HG02798 (cell line): ENCODE data around the gene C1QTNF9B.
"Not testable (repeated sequence)": the region's sequence is repeated elsewhere in the genome, so short reads cannot be mapped to it uniquely, and the experiment has no call there.

Experiments used
- ATAC-seq: cut with Tn5 transposase; IDR thresholded peaks from one replicate; pipeline ENCODE4 v1.9.1; 2021; ENCODE audit warnings: mild to moderate bottlenecking; ENCODE audit not compliant: unreplicated experiment, poor library complexity

Gene C1QTNF9B

DNA sequence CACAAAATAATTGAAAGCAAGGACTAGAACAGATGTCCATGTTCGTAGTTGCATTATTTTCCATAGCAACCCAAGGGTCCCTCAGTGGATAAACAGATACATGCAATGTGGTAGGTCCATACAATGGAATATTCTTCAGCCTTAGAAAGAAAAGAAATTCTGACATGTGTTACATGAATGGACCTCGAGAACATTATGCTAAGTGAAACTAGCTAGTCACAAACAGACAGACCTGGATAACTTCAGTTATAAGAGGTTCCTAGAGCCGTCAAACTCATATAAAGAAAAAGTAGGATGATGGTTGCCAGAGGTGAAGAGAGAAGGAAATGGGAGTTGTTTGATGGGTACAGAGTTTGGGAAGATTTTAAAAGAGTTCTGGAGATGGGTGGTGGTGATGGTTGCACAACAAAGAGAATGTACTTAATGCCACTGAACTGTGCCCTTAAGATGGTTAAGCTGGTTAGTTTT is at the start of gene C1QTNF9B:
C1QTNF9B (minus strand) TSS at position 51 of the 468 bp plus-strand sequence.
- not testable (repeated sequence) for ATAC-seq

DNA sequence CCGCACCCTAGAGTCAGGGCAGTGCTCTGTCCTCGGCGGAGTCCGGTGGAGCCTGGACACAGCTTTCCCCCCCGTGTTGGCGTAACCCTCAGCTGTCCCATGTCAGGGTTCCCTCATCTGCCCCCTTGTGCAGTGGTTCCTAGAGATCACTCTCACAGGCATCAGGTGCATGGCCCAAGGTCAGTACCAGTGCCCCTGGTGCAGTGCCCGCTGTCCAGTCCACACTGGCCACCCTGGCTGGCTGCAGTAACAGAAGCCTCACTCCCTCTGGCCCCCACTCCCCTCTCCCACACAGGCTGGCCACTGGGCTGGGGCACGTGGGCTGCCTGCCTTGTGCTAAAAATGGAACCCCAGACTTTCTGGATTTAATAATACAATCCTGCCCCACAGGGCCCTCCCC is 49.6 kb upstream of the C1QTNF9B start:
- ATAC-seq: no peak

DNA sequence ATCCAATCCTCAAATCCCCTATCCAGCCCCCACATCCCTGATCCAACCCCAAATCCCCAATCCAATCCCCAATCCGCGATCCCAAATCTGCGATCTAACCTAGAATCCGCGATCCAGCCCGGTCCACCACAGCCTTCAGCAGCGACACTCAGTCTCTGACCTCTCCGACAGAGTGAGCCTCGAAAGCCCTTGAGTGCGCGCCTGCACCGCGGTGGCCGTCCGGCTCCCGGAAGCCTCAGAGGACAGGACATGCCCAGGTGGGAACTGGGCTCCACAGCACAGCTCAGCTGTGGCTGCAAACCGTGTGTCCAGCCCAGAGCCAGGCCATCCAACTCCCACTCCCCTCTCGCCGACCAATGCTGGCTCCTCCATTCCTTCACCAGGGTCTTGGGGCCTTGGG is 48.8 kb upstream of the C1QTNF9B start:
- no peak for ATAC-seq

DNA sequence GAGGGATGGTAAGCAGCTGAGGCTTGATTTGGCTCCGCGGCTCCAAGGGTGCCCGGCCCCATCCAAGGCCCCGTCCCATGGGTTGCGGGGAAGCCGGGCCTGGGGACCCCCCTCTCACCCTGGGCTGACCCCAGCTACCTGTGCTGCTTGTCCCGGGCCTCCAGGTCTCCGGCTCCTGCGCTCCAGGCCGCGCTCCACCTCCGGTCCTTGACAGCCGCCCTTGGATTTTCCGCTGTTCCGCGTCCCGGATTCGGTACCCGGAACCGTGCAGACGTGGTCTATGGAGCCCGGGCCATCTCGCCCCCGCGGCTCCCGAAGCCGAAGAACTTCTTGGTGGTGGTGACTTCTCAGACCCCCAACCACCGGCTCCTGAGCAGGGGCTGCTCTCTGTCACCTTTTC is 48.3 kb upstream of the C1QTNF9B start:
- no peak for ATAC-seq

DNA sequence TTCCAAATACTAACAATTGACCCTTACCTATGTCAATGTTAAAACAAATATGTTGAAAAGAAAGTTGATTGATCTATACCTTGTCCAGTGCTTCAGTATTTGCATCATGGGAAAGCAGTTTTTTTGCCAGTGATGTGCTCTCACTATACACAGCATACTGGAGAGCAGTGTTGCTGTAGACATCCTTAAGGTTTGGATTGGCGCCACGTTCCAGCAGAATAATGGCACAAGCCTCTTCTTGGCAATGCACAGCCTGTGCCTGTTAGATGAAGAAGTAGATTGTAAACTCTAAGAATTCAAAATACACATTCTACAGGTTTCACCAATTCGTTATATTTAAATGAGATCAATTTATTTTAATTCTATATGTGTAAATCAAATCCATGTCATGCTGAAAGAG is 43.9 kb upstream of the C1QTNF9B start:
- no peak for ATAC-seq

DNA sequence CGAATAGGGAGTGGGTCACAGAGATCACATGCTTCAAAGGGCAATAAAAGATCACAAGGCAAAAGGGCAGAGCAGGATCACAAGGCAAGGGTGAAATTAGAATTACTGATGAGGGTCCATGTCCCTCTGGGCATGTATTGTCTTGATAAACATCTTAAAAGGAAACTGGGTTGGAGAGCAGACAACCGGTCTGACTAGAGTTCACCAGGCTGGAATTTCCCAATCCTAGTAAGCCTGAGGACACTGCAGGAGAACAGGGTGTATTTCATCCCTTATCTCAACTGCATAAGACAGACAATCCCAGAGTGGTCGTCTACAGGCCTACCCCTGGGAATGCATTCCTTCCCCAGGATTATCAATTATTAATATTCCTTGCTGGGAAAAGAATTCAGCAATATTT is 42.4 kb upstream of the C1QTNF9B start:
- ATAC-seq: not testable (repeated sequence)

DNA sequence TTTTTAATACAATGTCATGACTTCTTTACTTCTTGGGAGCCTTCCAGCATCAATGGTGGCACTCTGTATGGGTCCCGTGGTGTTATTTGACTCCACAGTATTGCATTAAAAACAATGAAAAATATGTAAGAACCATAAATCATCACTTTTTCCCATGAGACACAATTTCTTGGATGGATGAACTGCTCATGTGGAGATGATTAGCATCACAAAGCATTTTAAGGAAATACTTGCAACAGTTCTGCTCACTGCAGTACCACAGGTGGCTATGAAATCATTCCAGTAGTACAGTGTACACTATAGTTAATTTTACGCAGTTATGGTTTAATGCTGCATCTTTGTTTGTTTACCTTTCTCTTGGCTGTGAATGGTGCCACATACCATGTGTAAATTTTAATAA is 37.2 kb upstream of the C1QTNF9B start:
- no peak for ATAC-seq

DNA sequence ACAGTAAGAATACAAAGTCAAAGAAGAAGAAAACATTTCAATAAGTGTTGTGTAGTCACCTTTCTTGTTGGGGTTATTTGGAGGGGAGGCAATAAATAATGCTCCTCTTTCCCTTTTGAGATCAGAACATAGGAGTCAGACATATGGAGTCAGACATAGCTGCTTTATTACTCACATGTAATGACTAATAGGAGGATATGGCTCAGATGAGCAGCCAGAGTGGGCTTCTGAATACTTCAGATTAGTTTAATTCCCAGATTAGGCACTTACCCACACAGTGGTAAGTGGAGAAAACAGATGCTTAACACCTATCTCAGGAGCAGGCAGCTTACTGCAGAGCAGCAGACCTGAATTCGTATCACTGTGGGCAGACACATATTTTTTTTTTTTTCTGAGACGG is 31.7 kb upstream of the C1QTNF9B start:
- ATAC-seq: no peak

DNA sequence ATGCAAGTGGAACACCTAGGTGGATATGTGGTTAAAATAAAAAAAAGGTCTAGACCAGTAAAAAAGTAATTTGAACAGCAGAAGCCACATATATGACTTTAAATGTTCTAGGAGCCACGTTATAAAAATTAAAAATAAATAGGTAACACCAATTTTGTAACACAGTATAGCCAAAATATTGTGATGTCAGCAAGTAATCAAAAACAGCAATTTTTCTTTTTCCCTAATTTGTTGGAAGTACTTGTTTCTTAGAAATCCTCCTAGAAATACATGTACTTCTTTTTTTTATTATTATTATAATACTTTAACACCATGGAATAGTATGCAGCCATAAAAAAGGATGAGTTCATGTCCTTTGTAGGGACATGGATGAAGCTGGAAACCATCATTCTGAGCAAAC is 25.7 kb upstream of the C1QTNF9B start:
- ATAC-seq: no peak

DNA sequence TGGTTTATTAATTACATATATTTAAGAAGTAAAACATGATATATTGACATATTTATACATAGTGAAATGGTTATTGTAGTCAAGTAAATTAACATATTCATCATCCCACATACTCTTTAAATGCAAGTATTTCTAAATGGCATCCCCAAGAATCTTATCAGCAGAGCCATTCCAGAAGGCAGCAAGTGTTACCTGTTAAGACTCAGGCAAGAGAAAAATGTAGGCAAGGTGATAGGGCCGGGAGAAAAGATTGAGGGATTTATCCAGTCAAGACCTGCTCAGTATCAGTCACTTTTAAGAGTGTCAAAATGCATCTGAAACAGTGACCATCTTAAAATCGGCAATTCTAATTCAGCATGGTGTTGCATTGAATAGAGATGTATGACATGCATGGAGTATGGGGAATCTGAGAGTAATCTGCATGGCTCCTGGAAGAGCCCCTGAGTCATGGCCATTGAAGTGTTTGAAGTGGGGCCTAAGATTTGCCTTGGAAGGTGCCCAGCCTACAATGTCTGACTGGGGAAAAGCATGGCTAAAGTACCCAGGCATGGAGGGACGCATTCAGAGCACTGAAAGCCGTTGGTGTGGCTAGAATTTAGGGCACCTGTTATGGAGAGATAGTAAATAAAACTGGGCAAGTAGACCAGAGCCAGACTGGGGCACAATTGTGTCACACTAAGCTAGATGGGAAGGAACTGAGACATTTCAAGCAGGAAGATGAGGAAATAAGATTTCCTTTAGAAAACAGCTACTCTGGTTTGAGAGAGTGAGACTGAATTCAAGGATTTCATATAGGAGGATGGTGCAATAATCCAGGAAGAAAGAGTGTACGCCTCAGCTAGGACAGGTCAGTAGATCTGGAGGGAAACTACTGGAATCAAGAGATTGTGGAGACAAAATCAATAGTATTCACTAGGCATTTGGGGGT is 25.0 kb upstream of the C1QTNF9B start:
- ATAC-seq: no peak

DNA sequence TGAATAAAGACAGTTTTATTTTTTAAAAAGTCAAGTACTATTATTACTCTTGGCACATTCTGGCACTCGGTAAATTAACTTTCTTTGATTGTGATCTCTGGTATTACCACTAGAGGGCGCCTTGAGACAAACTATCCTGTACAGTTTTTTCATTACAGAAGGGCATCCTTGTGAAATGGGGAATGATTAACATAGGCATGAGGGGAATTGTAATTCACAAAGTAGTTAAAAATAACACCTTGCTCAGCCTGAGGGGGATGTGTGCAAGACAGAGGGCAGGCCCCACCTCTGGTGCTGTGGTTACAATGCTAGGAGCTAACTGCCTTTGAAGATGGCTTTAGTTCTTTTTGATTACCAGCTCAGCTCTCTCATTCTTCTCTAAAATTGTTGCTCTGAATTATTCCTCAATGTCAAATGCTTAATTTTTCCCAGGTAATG is 24.2 kb upstream of the C1QTNF9B start:
- no peak for ATAC-seq

DNA sequence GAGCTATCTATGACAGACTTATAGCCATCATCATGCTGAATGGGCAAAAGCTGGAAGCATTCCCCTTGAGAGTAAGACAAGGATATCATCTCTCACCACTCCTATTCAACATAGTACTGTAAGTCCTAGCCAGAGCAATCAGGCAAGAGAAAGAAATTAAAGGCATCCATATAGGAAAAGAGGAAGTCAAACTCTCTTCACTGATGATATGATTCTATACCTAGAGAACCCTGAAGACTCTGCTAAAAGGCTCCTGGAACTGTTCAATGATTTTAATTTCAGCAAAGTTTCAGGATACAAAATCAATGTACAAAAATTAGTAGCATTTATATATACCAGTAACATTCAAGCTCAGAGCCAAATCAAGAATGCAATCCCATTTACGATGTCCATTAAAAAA is 21.7 kb upstream of the C1QTNF9B start:
- ATAC-seq: no peak

DNA sequence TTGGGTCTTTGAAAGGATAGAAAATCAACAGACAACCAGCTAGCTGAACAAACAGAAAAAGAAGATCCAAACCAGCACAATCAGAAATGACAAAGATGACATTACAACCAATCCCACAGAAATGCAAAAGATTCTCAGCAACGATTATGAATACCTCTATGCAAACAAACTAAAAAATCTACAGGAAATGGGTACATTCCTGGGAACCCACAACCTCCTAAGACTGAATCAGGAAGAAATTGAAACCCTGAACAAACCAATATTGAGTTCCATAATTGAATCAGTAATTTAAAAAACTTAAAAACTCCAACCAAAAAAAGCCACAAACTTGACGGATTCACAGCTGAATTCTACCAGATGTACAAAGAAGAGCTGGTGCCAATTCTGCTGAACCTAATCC is 20.9 kb upstream of the C1QTNF9B start:
- ATAC-seq: no peak

DNA sequence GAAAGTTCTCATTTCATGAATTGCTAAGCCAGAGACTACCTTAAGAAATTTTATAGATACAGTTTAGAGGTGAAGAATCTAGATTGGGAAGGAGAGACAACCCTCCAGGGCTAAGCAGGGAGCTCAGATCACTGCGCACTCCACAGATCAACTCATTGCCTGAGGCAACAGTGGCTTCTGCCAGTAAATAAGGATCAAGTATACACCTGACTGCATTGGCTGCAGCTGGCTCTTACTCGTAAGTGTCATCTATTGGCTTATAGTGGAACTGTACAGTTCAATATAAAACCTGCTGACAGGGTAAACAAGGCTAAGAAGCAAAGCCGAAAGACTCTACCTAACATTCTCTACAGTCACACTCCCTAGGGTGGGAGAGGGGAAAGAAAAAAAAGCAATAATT is 18.0 kb upstream of the C1QTNF9B start:
- ATAC-seq: no peak

DNA sequence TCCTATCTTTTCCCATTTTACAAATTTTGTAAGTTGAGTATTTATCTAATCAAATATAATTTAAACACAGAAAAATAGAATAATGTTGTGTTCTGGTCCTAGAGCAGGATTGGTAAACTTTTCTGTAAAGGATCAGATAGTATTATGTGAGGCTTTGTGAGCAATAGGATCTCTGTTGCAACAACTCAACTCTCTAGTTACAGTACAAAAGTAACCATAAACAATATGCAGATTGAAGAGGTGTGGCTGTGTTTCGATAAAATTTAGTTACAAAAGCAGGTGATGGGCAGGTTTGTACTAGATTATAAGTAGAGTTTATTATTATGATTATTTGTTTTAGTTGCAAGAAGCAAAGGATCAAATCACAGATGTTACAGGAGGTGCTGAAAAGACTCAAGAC is 15.2 kb upstream of the C1QTNF9B start:
- ATAC-seq: no peak

DNA sequence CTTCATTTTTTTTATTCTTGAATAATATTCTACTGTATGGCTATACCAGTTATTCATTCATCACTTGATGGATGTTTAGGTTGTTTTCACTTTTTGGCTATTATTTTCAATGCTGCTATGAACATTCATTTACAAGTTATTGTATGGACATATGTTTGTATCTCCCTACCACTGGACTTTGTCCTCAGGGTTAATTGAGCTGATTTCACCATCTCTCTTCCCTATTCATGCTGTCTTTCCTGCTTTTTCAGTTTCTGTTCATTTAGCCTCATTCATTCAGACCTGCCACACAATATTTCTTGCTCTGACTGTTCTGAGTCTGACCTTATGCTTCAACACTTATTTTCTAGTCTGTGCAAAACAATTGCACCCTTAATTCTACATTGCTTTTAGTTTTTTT is 12.3 kb upstream of the C1QTNF9B start:
- ATAC-seq: no peak

DNA sequence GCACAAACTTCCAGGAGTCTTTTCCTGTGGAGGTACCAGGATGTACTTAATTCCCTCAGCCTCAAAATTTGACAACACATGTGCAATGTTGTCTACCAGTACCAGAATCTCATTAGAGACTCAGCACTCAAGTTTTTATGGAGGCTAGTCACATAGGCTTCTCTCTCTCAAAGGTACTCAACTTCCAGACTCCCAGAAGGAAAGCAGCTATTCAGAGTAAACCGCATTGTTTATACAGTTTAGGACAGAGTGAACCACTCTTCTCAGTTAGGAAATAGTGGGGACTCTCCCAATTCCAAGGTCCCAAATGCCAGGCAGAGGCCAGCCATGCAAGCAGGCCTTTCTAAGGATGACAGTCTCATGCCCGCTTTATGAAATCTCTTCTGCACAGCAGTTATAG is 8.5 kb upstream of the C1QTNF9B start:
- no peak for ATAC-seq

DNA sequence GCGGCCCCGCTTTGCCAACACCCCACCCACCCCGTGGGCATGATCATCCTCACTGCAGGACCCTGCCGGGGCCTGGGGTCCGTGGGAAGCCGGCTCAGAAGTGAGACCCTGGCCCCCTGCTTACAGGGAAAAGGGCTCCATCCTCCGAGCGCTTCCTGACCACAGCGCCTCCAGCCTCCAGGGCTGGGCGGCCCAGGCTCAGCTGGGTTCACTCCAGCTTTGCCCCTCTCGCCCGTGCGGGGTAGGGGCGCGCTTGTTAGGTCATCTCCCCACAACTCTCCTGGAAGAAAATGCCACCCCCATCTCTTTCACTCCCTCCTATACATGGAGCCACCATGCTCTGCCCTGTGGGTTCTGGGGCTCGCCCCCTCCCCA is 6.6 kb upstream of the C1QTNF9B start:
- no peak for ATAC-seq

DNA sequence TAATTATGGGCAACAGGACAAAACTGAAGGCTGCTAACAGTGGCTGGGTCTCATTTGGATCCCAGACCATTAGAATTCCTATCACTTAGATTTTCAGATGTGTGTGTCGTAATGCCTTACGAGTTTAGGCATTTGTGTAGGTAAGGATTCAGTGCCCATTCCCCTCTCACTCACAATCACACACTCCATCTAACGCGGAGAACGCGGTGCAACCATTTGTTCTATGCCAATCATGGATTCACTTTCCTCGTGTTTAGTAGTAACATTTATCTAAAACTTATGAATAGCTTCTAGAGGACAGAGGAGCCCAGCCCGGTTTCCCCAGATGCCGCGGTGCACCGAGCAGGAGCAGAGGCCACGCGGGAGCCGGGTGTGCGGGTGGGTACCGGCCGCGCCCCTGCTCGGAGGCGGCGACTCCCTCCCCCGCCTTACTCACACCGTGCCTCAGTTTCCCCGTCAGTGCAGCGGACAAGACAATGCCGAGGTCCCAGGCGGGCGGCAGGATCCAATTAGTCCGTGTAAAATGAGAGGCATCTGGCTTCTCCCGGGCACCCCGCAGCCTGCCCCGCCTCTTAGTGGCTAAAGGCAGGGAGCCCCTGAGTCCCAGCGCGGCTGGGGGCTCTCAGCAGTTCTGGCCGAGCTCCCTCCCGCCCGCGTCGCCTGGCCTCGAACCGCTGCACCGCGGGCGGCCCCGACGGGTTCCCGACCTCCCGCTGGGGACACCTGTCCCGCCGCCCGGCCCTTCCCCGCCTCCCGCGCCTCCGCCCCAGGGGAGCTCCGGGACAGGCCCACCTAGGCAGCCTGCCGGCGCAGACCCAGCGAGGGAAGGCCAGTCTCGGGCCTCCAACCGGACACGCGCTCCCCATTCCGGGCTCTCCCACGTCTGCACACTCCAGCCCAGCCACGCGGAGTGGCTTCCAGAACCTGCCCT is 5.9 kb upstream of the C1QTNF9B start:
- no peak for ATAC-seq

DNA sequence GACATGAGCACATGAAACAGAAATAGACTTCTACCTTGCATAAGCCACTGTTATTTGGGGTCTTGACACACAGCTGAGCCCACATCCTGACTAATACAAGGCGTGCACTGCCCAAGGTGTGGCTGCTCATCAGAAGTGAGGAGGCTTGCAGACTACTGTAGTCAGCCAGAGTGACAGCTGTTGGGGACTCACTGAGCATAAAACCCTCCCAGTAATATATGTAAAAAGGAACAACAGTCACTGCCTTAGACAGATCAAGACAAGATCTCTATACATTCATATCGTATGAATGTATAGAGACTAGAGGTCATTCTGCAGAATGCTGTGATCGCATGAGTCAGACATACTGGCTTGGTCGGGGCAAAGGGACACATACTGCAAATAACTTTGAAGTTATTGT is 4.1 kb upstream of the C1QTNF9B start:
- no peak for ATAC-seq

DNA sequence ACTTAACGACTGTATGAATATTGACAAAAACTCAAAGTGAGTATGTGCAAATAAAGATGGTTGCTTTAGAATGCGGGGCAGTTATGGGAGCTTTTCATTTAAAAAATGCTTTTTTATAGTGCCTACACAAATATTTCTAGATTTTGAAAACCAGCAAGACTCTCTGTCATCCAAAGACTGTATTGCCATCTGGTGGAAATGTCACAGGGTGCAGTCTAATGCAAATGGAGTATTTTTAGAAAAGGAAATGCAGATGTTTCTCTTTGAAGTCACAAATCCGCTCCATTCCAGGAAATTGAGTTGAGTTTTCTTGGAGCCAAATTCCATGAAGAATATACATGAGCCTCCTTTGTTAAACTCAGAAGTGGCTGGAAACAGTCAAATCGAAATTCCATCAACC is 2.3 kb upstream of the C1QTNF9B start:
- ATAC-seq: peak; percentile 42
